ENCODE results near the gene CCDC102B.
A peak's percentile ranks its signal among the peaks of the same experiment; 100 is the strongest.

CCDC102B gene

GRCh38 chr18:68826121-68826520, 28.2 kb downstream of the CCDC102B start:
- no peaks in the 10 kb centered on the region for H3K27me3 ChIP-seq (ENCODE audit: insufficient read depth, poor library complexity, severe bottlenecking)
- H3K4me3 ChIP-seq (replicated peaks; ENCODE audit: insufficient read depth, low read length), result no peak overlapping the region
- DNase-seq (ENCODE audit: low read depth in 1 of 2, low spot score in 1 of 2), result peak in 1 of 2 experiments; percentile 56
- no peak overlapping the region for H3K27ac ChIP-seq (replicated peaks)
- TF ChIP-seq POLR2AphosphoS5 (IDR thresholded peaks at IDR 0.05; ENCODE audit: low read depth) (no peak), SPI1 (IDR thresholded peaks at IDR 0.05; ENCODE audit: borderline replicate concordance, low read depth) (peak; percentile 62)

GRCh38 chr18:68830256-68831045, 32.6 kb downstream of the CCDC102B start:
- no peak for TF ChIP-seq REST (IDR thresholded peaks at IDR 0.05; ENCODE audit: insufficient replicate concordance, low read depth)
- no peak for TF ChIP-seq SPI1 (IDR thresholded peaks at IDR 0.05; ENCODE audit: borderline replicate concordance, low read depth)
- TF ChIP-seq CTCF (IDR thresholded peaks at IDR 0.05; ENCODE audit: insufficient read depth, low read length), result no peak
- TF ChIP-seq GABPA (IDR thresholded peaks at IDR 0.05; ENCODE audit: low read depth), result no peak
- TF ChIP-seq POLR2AphosphoS5 (IDR thresholded peaks at IDR 0.05; ENCODE audit: low read depth), result no peak
- Histone ChIP-seq H3K4me3 (replicated peaks; ENCODE audit: insufficient read depth, low read length) (no peak overlapping the region), H3K27me3 (ENCODE audit: insufficient read depth, poor library complexity, severe bottlenecking) (no peaks in the 10 kb centered on the region), H3K27ac (replicated peaks) (no peak overlapping the region)
- DNase-seq (ENCODE audit: low read depth in 1 of 2, low spot score in 1 of 2), result no peak

GRCh38 chr18:68833756-68834155, 35.9 kb downstream of the CCDC102B start:
- DNase-seq (ENCODE audit: low read depth in 1 of 2, low spot score in 1 of 2), result no peak
- Histone ChIP-seq H3K27ac (replicated peaks) (no peak overlapping the region), H3K4me3 (replicated peaks; ENCODE audit: insufficient read depth, low read length) (no peak overlapping the region), H3K27me3 (ENCODE audit: insufficient read depth, poor library complexity, severe bottlenecking) (no peaks in the 10 kb centered on the region)
- TF ChIP-seq SPI1 (IDR thresholded peaks at IDR 0.05; ENCODE audit: borderline replicate concordance, low read depth), result no peak
- no peak for TF ChIP-seq REST (IDR thresholded peaks at IDR 0.05; ENCODE audit: insufficient replicate concordance, low read depth)
- no peak for TF ChIP-seq POLR2AphosphoS5 (IDR thresholded peaks at IDR 0.05; ENCODE audit: low read depth)
- TF ChIP-seq GABPA (IDR thresholded peaks at IDR 0.05; ENCODE audit: low read depth), result no peak
- no peak for TF ChIP-seq CTCF (IDR thresholded peaks at IDR 0.05; ENCODE audit: insufficient read depth, low read length)

- Histone ChIP-seq H3K27me3 (ENCODE audit: insufficient read depth, poor library complexity, severe bottlenecking) (no peaks in the 10 kb centered on the region), H3K4me3 (replicated peaks; ENCODE audit: insufficient read depth, low read length) (no peak overlapping the region), H3K27ac (replicated peaks) (no peak overlapping the region; the same call in 1 of the 2 replicates)
- TF ChIP-seq CTCF (IDR thresholded peaks at IDR 0.05; ENCODE audit: insufficient read depth, low read length) (no peak), POLR2AphosphoS5 (IDR thresholded peaks at IDR 0.05; ENCODE audit: low read depth) (no peak), SPI1 (IDR thresholded peaks at IDR 0.05; ENCODE audit: borderline replicate concordance, low read depth) (no peak), REST (IDR thresholded peaks at IDR 0.05; ENCODE audit: insufficient replicate concordance, low read depth) (no peak), GABPA (IDR thresholded peaks at IDR 0.05; ENCODE audit: low read depth) (no peak)
- DNase-seq (ENCODE audit: low read depth in 1 of 2, low spot score in 1 of 2), result no peak
Observed at GRCh38 chr18:68837665-68838451, 40.0 kb downstream of the CCDC102B start.
